Erythroblast (primary cell): ENCODE results near the gene FTO.

Experiments used
- DNase-seq, 2 experiments: peaks; one replicate each; lab custom pipeline; 2025; lab: John Stamatoyannopoulos, UW
- GATA1 ChIP-seq: IDR thresholded peaks from 2 replicates; pipeline ENCODE4 v1.6.1; 2011; ENCODE audit warnings: low read depth, mild to moderate bottlenecking, control low read depth, low read length, moderate library complexity
- POLR2A ChIP-seq: IDR thresholded peaks from 2 replicates; pipeline ENCODE4 v1.6.1; 2011; ENCODE audit warnings: mild to moderate bottlenecking, low read length

The FTO gene

DNA sequence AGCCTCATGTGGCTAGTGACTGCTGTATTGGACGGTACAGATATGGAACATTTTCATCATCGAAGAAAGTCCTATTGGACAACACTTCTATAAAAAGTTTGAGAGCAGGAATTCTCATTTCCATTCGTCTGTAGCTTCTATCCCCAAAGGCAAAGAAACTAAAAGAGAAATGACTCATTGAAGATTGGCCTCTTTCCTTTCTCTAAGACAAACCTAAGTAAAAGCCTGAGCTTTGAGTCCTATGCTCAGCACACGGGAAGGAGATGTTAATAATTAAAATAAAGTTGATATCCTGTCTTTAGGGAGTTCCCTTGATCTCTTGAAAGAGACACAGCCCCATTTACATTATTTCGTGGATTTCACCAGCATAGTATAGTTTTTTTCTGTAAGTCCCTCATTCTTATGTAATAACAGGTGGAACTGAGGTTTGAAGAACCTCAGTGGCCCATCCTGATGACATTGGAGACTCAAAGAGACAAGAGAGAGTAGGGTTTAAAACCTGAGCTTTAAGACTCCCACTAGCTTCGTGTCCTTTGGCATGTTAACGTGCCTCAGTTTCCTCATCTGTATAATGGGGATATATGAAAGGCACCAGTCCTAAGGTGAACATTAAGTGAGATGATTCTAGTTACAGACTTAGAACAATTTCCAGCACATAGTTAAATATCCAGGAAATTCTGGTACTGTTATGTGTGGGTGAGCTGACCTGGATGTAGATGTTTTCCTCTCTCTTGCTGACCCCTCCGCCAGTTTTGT, 408.7 kb downstream of the FTO start:
- DNase-seq: no peak
- TF ChIP-seq POLR2A (no peak), GATA1 (no peak)

GRCh38 chr16:54115558-54115957, 411.6 kb downstream of the FTO start:
- no peak for TF ChIP-seq POLR2A
- DNase-seq: no peak

GRCh38 chr16:54116124-54116655, 412.2 kb downstream of the FTO start:
- no peak for DNase-seq
- TF ChIP-seq POLR2A: no peak
- no peak for TF ChIP-seq GATA1

DNA sequence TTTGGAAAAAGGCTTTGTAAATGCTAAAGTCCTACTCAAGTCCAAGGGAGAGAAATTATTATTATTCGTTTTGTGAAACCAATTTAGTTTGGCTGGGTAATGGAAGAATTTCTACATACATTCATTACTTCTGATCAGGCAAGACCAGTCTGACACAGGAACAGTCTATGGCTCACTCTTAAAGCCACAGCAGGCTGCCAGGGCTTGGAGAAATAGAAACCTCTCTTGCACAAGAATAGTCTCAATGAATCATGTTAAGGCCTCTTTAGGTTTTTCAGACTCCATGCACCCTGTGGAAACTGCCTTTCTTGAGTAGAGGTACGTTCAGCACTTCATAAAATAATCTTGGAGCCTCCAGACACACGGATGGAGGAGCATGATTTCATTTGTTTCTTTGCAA, 414.9 kb downstream of the FTO start:
- no peak for TF ChIP-seq GATA1
- TF ChIP-seq POLR2A: no peak
- no peak for DNase-seq

GRCh38 chr16:54120846-54121480, 417.0 kb downstream of the FTO start:
- TF ChIP-seq GATA1 (no peak), POLR2A (no peak)
- no peak for DNase-seq

GRCh38 chr16:54121539-54122295, 417.8 kb downstream of the FTO start:
- TF ChIP-seq GATA1 (no peak), POLR2A (no peak)

DNA sequence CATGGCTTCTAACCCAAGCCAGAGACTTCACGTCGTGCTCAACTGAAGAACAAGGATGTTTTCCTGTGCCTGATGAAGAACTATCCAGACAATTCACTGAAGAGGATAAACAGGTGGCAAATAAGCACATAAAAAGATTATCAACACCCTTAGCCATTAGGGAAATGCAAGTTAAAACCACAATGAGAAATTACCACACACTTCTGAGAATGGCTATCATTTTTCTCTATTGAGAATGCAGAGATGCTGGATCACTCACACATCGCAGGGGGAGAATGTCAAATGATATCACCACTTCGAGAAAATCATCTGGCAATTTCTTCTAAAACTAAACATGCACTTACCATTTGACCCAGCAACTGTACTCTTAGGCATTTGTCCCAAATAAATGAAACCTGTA, 419.8 kb downstream of the FTO start:
- no peak for TF ChIP-seq POLR2A
- TF ChIP-seq GATA1: no peak
- DNase-seq: no peak

More at GRCh38 chr16:54121539-54122295, 417.8 kb downstream of the FTO start:
- DNase-seq: no peak

GRCh38 chr16:54125751-54126655, 422.0 kb downstream of the FTO start:
- TF ChIP-seq GATA1 (no peak), POLR2A (no peak)
- DNase-seq: no peak

- no peak for DNase-seq
- TF ChIP-seq POLR2A: no peak
- no peak for TF ChIP-seq GATA1
Observed at GRCh38 chr16:54126907-54127306, 423.0 kb downstream of the FTO start.

- no peak for TF ChIP-seq POLR2A
- no peak for TF ChIP-seq GATA1
- no peak for DNase-seq
Observed at GRCh38 chr16:54128629-54129234, 424.8 kb downstream of the FTO start.

GRCh38 chr16:54129810-54130209, 425.9 kb downstream of the FTO start:
- DNase-seq: no peak
- TF ChIP-seq POLR2A (no peak), GATA1 (no peak)
